ENCODE measurements around the gene NLN. TPM values are rescaled to one million over a fixed set of nuclear protein-coding genes. Genes with fewer than 3 reads are reported as not detected.

The NLN gene
- total RNA-seq, 1 donor = 30.2 TPM

DNA sequence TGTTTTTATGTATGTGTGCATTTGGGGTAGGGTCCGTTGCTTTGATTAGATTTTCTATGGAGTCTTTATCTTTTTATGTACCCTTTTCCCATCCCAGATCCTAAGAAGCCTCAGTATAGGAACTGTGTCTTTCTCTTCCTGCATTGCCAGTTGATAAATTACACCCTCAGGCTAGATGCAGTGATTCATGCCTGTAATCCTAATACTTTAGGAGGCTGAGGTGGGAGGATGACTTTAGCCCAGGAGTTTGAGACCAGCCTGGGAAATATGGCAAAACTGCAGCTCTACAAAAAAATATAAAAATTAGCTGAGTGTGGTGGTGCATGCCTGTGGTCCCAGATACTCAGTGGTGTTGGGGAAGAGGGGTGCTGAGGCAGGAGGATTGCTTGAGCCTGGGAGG is 40.2 kb downstream of the NLN start:
- TF ChIP-seq, protein P1, sequence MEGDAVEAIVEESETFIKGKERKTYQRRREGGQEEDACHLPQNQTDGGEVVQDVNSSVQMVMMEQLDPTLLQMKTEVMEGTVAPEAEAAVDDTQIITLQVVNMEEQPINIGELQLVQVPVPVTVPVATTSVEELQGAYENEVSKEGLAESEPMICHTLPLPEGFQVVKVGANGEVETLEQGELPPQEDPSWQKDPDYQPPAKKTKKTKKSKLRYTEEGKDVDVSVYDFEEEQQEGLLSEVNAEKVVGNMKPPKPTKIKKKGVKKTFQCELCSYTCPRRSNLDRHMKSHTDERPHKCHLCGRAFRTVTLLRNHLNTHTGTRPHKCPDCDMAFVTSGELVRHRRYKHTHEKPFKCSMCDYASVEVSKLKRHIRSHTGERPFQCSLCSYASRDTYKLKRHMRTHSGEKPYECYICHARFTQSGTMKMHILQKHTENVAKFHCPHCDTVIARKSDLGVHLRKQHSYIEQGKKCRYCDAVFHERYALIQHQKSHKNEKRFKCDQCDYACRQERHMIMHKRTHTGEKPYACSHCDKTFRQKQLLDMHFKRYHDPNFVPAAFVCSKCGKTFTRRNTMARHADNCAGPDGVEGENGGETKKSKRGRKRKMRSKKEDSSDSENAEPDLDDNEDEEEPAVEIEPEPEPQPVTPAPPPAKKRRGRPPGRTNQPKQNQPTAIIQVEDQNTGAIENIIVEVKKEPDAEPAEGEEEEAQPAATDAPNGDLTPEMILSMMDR (IDR thresholded peaks at IDR 0.05; ENCODE audit: insufficient read depth, low read length) = no peak
- DNase-seq (ENCODE audit: low read depth) = no peak
- no peak overlapping the region for H3K4me3 ChIP-seq (ENCODE audit: low read depth, low read length)

DNA sequence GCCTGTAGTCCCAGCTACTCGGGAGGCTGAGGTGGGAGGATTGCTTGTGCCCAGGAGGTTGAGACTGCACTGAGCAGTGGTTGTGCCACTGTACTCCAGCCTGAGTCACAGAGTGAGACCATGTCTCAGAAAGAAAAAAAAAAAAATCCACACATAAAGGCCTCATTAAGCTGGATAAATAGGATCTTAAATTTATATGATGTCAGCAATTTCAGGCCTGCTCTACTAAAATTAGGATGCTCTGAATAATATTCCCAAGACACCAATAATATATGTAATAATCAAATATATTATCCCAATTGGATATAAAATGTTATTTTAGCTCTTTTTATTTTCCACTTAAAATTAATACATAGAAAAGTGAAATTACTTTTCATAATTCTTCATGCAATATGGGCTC is 43.6 kb downstream of the NLN start:
- DNase-seq (ENCODE audit: low read depth) = no peak
- TF ChIP-seq, protein P1 (IDR thresholded peaks at IDR 0.05; ENCODE audit: insufficient read depth, low read length) = no peak

DNA sequence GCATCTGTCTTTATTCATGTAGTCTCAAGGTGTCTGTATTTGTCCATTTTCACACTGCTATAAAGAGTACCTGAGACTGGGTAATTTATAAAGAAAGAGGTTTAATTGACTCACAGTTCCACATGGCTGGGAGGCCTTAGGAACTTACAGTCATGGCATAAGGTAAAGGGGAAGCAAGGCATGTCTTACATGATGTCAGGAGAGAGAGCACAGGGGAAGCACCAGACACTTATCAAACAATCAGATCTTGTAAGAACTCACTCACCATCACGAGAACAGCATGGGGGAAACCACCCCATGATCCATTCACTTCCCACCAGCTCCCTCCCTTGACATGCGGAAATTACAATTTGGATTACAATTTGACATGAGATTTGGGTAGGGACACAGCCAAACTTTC is 44.2 kb downstream of the NLN start:
- DNase-seq (ENCODE audit: low read depth) = no peak
- TF ChIP-seq, protein P1 (IDR thresholded peaks at IDR 0.05; ENCODE audit: insufficient read depth, low read length) = no peak
- no peak overlapping the region for H3K4me3 ChIP-seq (ENCODE audit: low read depth, low read length)

More for the DNA sequence above, 43.6 kb downstream of the NLN start:
- no peak overlapping the region for H3K4me3 ChIP-seq (ENCODE audit: low read depth, low read length)

DNA sequence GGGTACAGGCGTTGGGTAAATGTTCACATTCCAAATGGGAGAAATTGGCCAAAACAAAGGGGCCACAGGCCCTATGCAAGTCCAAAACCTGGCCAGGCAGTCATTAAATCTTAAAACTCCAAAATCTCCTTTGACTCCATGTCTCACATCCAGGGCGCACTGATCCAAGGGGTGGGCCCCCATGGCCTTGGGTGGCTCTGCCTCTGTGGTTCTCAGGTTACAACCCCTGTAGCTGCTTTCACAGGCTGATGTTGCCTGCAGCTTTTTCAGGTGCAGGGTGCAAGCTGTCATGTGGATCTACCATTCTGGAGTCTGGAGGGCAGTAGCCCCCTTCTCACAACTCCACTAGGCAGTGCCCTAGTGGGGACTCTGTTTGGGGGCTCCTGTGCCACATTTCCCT is 44.8 kb downstream of the NLN start:
- no peak for DNase-seq (ENCODE audit: low read depth)
- no peak overlapping the region for H3K4me3 ChIP-seq (ENCODE audit: low read depth, low read length)
- TF ChIP-seq, protein P1 (IDR thresholded peaks at IDR 0.05; ENCODE audit: insufficient read depth, low read length) = no peak

DNA sequence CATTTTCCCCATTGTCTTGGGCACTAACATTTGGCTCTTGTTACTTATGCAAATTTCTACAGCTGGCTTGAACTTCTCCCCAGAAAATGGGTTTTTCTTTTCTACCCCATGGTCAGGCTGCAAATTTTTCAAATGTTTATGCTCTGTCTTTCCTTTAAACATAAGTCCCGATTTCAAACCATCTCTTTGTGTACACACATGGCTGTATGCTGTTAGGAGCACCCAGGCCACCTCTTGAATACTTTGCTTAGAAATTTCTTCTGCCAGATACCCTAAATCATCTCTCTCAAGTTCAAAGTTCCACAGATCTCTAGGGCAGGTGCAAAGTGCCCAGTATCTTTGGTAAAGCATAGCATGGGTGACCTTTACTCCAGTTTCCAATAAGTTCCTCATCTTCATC is 45.6 kb downstream of the NLN start:
- DNase-seq (ENCODE audit: low read depth) = no peak

DNA sequence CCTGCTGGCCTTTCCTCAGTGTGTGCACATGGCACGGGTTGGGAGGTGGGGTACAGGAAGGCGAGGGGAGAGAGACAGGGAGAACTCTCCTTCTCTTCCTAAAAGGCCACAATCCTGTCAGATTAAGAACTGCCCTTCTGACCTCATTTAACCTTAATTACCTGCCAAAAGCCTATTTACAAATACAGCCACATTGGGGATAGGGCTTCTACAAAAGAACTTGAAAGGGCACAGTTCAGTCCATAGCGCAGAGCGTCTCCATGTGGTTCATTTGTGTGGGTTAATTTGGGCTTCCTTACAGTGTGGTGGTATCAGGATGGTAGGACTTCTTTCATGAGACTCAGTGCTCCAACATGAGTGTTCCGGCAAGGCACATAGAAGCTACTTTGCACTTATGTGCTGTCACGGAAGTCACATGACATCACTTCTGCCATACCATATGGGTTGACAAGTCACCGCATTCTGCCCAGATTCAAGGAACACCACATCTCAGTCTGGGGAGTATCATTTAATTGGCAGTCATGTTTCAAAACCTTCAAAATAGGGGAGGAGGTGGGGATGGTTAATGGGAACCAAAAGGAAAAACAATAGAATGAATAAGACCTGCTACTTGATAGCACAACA is 46.8 kb downstream of the NLN start:
- no peak for DNase-seq (ENCODE audit: low read depth)
- no peak overlapping the region for H3K4me3 ChIP-seq (ENCODE audit: low read depth, low read length)
- TF ChIP-seq, protein P1 (IDR thresholded peaks at IDR 0.05; ENCODE audit: insufficient read depth, low read length) = no peak

More for the DNA sequence above, 45.6 kb downstream of the NLN start:
- H3K4me3 ChIP-seq (ENCODE audit: low read depth, low read length) = no peak overlapping the region
- TF ChIP-seq, protein P1 (IDR thresholded peaks at IDR 0.05; ENCODE audit: insufficient read depth, low read length) = no peak

DNA sequence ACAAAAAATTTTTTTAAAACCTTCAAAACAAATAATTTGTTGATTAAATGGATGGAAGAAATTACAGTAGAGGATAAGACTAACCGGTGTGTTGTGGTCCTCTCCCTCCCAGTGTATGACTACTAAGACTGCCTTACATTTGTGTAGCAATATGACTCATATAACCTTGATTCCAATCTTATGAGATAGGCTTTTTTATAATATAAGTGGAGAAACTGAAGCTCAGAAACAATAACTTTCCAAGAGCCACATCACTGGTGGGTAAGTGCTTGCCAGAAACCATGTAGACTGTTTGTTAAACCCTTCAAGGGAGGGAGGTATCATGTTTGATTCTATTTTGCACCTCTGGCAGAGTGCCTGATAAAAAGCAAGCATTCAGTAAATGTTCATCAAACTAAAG is 47.5 kb downstream of the NLN start:
- DNase-seq (ENCODE audit: low read depth) = peak; percentile 95
- H3K4me3 ChIP-seq (ENCODE audit: low read depth, low read length) = no peak overlapping the region
- TF ChIP-seq, protein P1 (IDR thresholded peaks at IDR 0.05; ENCODE audit: insufficient read depth, low read length) = no peak

All from fibroblast of the aortic adventitia (primary cell).